ENCODE results near the gene FOXK2. TPM values are rescaled to one million over a fixed set of nuclear protein-coding genes. Genes with fewer than 3 reads are reported as not detected.

Gene FOXK2
- total and polyA plus RNA-seq, 2 of the 8 experiments (the other 6 are each of a cell fraction or from before 2014, with no cell fraction given), result 34.7 to 64.9 TPM

- Histone ChIP-seq H3K56ac (replicated peaks; ENCODE audit: insufficient read length, low read depth, low read length) (no peak overlapping the region), H3K23me2 (ENCODE audit: low read depth, low read length) (no peaks in the 10 kb centered on the region; the same call in 1 of the 2 replicates), H3K79me2 (ENCODE audit: control insufficient read depth in 1 of 2, insufficient read depth in 2 of 2, low read length in 2 of 2) (peaks cover 0 to 15% of the 10 kb centered on the region in 2 experiments; a peak in 2 of 4 replicates), H4K8ac (ENCODE audit: extremely low read depth, insufficient read depth, low read length) (no peak overlapping the region), H2BK12ac (ENCODE audit: low read depth, low read length) (no peak overlapping the region), H3K36me3 (ENCODE audit: control insufficient read depth in 2 of 4, insufficient read depth in 4 of 4, low read length in 3 of 4) (peaks cover 6 to 32% (median 22%) of the 10 kb centered on the region in 4 experiments; a peak in 7 of 8 replicates), H4K5ac (ENCODE audit: insufficient read length, low read depth, low read length) (no peak overlapping the region), H3K4me2 (ENCODE audit: insufficient read depth in 1 of 2, low read depth in 2 of 2, low read length in 2 of 2) (no peak overlapping the region), H2BK20ac (ENCODE audit: low read length) (no peak overlapping the region), H3K4ac (replicated peaks; ENCODE audit: insufficient read length, low read depth, low read length) (no peak overlapping the region), H2BK5ac (ENCODE audit: low read depth, low read length) (no peak overlapping the region), H4K91ac (replicated peaks; ENCODE audit: insufficient read length, low read length) (no peak overlapping the region), H3K9ac (replicated peaks in 1 of 4; ENCODE audit: extremely low read depth in 1 of 4, low read depth in 3 of 4, low read length in 3 of 4) (no peak overlapping the region), H2BK120ac (replicated peaks; ENCODE audit: low read depth, low read length) (no peak overlapping the region), H3K9me3 (ENCODE audit: insufficient read depth in 2 of 2, low read depth in 1 of 2, low read length in 1 of 2) (no peaks in the 10 kb centered on the region), H2BK15ac (ENCODE audit: low read length) (no peak overlapping the region), H3K18ac (ENCODE audit: extremely low read depth, low read length) (no peak overlapping the region), H3K4me3 (ENCODE audit: extremely low read depth in 1 of 4, insufficient read depth in 2 of 4, low read depth in 3 of 4, low read length in 4 of 4) (no peak overlapping the region), H4K20me1 (replicated peaks in 1 of 2; ENCODE audit: control insufficient read depth in 1 of 2, insufficient read depth in 2 of 2, low read length in 2 of 2) (peaks cover 6 to 13% of the 10 kb centered on the region in 2 experiments), H3K27ac (ENCODE audit: low read depth, low read length) (no peak overlapping the region), H2AK5ac (ENCODE audit: low read depth, low read length) (no peak overlapping the region), H3K79me1 (ENCODE audit: low read depth, low read length) (peaks cover 10% of the 10 kb centered on the region), H3K23ac (ENCODE audit: insufficient read length) (no peak overlapping the region), H3K4me1 (replicated peaks in 1 of 4; ENCODE audit: control insufficient read depth in 3 of 4, insufficient read depth in 4 of 4, low read length in 3 of 4) (no peaks in the 10 kb centered on the region), H2AFZ (ENCODE audit: low read length) (no peak overlapping the region), H3K27me3 (replicated peaks in 1 of 4; ENCODE audit: control insufficient read depth in 3 of 4, extremely low read depth in 1 of 4, insufficient read depth in 3 of 4, low read length in 3 of 4) (no peaks in the 10 kb centered on the region), H3K14ac (ENCODE audit: insufficient read length) (no peak overlapping the region)
- POLR2A ChIA-PET (ENCODE audit: partially characterized antibody), result interaction anchor here (2.3 kb wide), 1 partner anchor 10 kb away, joined by 5 read pairs; no protein-coding TSS in a partner anchor
- no peak for FAIRE-seq
- CTCF ChIA-PET (ENCODE audit: partially characterized antibody), result interaction anchor here (1.0 to 1.1 kb wide), 2 partner anchors 24 to 96 kb away, joined by 3 to 4 read pairs; no protein-coding TSS in a partner anchor
- TF ChIP-seq CREB1 (IDR thresholded peaks at IDR 0.05) (no peak), SP1 (IDR thresholded peaks at IDR 0.05; ENCODE audit: low read depth, low read length) (no peak), ASH2L (IDR thresholded peaks at IDR 0.05; ENCODE audit: low read length) (no peak), EZH2 (IDR thresholded peaks at IDR 0.05; ENCODE audit: low read depth, low read length, severe bottlenecking) (no peak), NRF1 (IDR thresholded peaks at IDR 0.05; ENCODE audit: low read depth, low read length) (no peak), MAFK (IDR thresholded peaks at IDR 0.05; ENCODE audit: low read depth, low read length) (no peak)
- no peak for DNase-seq (ENCODE audit: low read depth in 1 of 2, low spot score in 2 of 2)
- 97% methylated on average over 18 of the region's 18 CpGs; no CpG with 5 or more reads in 1 of the 2 experiments for WGBS, 2 experiments (ENCODE audit: extremely low coverage in 1 of 2, insufficient coverage in 1 of 2, insufficient read length in 1 of 2, insufficient replicate concordance in 2 of 2, low coverage in 1 of 2, low lambda C conversion rate in 2 of 2, missing lambda C conversion rate in 1 of 2)
These were observed 57.8 kb downstream of the FOXK2 start for GRCh38 chr17:82577300-82577699.
